DMS153 (cell line): ENCODE results near the gene ITGA2B.
"Not testable (repeated sequence)": the region's sequence is repeated elsewhere in the genome, so short reads cannot be mapped to it uniquely, and the experiment has no call there.

ENCODE experiments used
- DNase-seq: peaks from one replicate; lab custom pipeline; 2025; lab: John Stamatoyannopoulos, UW

Gene ITGA2B

DNA sequence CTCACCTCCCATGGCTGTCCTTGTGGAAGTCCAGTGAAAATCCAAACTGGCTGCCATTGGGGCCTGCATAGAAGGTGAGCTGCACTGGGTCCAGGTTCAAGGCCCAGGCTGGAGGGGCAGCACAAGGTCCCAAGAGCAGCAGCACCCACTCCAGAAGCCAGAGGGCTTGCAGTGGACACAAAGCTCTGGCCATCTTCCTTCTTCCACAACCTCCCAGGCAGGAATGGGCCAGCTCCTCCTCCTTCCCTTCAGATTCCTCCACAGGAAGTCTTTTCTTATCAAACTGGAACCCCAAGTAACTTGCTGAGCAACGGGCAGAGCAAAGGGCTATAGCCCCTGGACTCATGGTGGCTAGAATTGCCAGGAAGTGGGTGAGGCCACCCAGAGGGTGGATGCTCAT is at the start of gene ITGA2B:
Gene ITGA2B (minus strand): TSS at position 369 of the 400 bp plus-strand sequence. CDS start 176 bp downstream, at position 193.
- no peak for DNase-seq

DNA sequence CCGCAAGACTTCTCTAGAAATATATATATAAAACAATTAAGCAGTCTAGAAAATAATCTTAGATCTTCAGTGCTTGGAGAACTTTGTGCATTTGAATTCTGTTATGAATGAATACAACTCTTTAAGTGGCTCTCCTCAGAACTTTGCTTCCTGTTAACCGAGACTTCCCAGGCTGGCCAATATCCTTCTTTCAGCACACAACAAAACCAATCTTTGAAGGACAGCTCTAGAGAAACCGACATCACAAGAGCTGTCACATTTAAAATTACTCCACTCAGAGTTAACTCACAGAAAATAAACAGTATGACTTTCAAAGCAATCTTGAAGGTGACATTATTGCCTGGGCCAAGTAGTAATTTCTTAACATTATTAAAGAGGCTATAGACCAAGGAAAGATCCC is 49.7 kb upstream of the ITGA2B start:
- DNase-seq = no peak

DNA sequence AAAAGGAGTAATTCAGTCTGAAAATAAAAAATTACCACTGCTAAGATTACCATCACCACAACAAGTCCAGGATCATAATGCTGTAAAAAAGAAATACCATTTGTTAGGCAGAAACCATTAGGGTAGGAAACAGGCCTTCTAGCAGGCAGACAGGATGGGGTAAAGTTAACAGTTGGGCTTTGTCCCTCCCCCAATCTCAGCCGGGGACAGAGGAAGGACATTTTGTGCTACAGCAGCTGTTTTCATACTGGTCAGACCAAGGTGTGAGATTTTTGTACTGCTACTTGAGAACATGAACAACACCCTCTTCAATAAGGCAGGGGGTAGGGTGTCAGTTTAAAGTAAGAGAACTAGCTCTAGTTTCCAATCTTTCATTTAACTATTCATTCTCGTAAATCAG is 49.2 kb upstream of the ITGA2B start:
- no peak for DNase-seq

DNA sequence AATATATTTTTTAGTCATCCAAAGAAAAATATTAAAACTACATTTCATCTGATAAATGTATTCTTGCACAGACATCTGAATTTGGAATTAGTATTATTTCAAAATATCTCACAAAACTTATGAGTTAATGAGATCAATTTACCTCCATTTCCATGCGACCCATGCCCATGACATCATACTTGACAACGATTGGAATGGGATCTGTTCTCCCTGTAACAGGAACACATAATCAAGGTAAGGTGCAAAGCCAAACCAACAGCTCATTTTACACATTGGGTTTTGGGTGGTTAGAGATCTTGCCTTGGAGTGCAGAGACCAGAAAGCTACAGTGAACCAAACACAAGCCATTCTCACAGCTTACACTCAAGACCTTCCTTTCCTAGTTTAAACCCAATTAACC is 46.9 kb upstream of the ITGA2B start:
- no peak for DNase-seq

DNA sequence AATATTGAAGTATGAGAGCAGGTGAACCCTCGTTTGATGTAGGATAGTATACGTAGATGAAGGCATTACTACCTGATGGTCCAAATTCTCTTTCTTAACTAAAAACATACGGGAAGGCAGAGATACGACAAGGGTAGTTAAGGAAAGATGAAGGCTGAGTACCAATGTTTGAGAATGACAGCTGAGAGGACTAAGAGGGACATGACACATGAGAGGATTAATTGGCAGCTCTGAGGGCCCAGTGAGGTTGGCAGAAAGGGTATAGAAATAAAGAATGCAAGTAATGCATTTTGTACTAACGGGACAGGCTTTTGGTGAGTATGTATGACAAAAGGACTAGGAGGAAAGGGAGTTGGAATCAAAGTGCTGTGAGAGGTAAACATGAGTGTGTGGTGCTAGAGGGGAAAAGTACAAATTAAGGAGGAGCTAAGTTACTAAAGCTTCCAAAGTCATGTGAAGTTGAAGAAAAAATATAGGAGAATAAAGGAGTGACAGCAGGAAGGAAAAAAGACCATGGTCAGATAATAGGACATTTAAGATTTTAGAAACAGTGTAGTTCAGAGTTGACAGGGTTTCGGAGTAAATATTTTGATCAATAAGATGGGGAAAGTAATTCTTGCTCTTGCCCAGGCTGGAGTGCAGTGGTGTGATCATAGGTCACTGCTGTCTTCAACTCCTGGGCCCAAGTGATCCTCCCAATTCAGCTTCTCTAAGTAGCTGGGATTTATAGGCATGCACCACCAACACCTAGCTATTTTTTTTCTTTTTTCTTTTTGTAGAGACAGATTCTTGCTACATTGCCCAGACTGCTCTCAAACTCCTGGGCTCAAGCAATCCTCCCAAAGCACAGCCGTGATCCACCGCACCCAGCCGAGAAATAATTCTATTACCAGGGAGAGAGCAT is 43.1 kb upstream of the ITGA2B start:
- no peak for DNase-seq

DNA sequence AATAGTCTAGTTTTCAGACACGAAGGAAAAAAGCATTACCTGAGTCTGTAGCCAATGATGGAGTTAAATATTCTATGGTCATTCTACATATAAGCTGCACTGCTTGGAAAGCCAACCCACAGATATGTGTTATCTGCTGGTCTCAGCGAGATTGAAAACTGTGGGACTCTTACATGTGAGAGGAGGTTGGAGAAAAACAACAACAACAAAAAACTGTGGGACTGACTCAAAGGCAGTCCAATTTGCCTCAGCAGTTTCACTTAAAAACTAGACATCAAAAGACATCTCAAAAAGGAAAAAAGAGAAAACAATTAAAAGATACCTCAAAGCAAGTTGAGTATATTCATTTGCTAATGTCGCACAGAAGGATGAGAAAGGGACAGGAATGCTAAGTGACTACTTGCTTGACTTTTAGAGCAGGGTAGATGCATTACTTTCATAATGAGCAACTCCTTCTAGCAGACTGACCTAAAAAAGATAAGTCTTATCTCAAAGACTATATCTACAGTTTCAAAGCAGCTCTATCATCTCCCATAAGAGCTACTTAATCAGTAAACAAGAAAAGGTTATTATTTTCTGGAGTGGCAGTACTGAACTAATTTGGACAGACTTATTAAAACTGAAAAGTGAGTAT is 35.5 kb upstream of the ITGA2B start:
- no peak for DNase-seq

DNA sequence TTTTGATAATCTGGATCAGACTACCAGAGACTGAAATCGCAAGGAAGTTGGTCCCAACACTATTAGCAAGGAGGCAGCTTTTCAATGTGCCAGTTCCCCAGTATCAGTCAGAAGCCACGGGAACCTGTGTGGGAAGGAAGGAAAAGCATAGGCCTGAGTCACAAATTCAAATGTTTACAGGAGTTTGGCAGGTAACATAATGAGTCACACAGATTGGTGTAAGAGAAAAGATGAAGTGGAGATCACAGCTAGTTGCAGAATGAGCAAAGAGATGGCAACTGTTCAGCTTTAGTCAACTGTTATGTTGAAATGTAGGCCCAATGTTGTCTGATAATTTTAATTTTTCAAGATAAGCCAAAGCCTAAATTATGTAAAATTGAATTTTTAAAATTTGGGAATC is 28.1 kb upstream of the ITGA2B start:
- DNase-seq = no peak

DNA sequence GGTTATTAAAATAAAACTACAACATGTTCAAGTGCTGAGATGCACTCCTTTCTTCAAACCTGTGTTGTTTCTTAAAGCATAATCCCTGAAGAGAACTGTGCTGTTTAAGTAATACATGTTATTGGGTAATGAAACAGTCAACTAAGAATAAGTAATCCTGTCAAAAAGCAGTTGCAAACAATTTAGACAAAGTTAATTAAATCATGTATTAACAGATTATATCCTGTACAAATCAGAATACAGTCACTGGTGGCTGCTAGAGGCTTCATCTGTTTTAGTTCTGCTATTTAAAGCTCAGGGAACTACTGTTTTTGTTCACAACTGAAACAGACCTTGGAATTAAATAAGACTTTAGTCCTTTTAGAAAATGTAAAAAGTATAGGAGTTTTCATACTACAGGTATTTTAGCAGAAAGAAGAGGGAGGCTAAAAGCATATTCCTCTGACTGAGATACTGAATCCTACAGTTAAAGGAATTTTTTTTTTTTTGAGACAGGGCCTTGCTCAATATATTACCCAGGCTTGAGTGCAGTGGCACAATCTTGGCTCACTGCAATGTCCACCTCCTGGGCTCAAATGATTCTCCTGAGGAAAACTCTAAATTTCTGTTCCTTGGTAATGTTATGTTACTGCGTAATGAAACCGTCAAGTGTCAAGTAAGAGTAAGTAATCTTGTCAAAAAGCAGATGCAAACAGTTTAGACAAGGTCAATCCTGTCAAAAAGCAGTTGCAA is 27.3 kb upstream of the ITGA2B start:
- DNase-seq = no peak

DNA sequence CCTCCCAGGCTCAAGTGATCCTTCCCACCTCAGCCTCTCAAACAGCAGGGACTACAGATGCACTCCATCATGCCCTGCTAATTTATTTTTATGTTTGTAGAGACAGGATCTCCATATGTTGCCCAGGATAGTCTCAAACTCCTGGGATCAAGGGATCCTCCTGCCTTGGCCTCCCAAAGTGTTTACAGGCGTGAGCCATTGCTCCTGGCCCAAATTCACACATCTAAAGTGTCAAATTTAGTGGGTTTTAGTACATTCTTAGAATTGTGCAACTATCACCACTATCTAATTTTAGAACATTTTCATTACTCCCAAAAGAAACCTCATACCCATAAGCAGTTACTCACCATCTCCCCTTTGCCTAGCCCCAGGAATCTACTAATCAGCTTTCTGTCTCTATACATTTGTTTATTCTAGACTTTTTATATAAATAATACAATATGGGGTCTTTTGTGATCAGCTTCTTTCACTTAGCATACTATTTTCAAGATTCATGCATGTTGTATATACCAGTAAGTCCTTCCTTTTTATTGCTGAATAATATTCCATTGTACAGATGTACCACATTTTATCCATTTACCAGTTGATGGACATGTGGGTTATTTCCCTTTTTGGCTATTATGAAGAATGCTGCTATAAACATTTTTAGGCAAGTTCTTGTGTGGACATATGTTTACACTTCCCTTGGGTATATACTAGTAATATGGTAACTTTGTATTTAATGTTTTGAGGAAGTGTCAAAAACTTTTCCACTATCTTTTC is 25.1 kb upstream of the ITGA2B start:
- no peak for DNase-seq

DNA sequence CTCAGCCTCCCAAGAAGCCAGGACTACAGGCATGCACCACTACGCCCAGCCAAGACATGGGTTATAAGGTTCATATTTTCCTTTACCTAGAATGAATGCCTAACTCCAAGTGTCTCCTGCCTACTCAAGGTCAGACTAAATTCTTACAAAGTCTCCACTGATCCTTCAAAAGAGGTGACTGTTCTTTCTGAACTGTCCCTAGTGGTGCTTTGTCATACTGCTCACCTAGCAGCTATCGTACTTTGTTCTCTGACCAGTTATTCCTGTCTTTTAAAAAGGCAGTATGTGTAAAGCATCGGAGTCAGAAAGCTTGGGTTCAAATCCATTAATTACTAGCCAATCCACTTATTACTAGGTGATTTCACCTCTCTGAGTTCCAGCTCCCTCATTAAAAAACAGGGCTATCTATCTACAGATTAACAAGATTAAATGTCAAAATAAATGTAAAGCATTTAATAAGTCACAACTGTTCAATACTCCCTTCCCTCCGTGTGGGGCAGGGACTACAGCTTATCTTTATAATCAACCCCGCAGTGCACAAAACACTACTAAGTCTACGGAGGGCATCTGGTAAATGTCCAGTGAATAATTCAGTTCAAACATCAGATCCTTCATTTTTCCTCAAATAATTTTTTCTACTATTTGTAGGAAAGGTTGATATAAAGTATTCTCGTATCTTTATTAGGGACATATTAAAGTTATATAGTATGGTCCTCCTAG is 20.0 kb upstream of the ITGA2B start:
- no peak for DNase-seq

DNA sequence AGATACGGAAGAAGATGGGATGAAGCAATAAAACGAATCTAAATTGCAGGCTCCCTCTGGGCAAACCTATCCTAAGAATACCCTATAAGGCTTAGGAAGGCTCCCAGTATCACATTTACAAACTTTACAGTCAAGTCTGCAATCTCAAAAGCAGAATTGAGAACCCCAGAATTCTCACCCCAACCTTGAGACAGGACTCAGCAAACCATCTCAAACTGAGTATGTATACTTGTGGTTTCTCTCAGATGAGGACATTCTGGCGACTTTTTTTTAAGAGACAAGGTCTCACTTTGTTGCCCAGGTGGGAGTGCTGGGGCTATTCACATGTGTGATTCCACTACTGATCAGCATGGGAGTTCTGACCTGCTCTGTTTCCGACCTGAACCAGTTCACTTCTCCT is 19.3 kb upstream of the ITGA2B start:
- DNase-seq = no peak

DNA sequence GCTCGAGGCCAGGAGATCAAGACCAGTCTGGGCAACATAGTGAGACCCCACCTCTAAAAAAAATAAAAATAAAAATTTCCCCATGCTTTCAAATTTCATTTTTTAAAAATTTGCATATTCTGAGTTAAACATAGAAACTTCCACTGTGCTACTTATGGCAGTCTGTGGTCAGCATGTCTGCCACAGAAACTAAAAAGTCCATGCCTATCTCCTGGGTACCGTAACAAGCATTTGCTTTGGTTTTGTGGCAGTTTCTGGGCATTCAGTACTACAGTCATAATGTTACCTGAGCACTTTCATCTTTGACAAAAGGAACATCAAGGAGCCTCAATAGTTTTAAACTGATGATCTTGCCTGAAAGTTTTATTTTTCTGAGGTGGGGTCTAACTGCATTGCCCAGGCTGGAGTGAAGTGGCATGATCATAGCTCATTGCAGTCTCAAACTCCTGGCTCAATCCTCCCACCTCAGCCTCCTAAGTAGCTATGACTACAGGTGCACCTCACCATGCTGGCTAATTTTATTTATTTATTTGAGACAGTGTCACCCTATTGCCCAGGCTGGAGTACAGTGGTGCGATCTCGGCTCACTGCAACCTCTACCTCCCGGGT is 13.2 kb upstream of the ITGA2B start:
- no peak for DNase-seq

DNA sequence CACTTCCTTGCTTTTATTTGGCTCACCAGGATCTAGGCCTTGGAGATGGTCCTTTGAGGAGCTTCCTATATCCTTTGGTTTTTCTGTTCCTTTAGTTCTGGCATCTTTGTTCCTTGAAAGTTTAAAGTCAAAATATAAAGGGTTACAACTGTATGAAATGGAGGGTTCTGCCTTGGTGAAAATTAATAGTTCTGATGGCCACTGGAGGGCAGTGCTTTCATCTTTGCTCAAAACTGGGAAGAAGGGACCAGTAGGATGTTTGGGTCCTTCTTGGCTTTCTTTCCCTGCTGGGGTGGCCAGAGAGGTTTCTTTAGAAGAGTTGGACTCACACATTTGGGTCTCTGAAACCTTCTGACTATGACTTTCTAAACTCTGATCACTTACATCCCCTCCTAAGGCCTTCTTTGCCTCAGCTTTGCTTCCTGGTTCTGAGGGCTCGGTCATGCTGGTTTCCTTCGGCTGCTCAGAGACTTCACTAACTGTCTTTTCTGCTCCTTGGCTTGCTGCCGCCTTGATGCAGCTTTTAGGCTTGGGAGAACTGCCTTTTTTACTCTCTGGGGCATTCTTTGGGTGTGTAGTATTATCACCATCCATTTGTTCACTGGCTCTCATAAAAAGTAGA is 10.9 kb upstream of the ITGA2B start:
- DNase-seq = no peak

DNA sequence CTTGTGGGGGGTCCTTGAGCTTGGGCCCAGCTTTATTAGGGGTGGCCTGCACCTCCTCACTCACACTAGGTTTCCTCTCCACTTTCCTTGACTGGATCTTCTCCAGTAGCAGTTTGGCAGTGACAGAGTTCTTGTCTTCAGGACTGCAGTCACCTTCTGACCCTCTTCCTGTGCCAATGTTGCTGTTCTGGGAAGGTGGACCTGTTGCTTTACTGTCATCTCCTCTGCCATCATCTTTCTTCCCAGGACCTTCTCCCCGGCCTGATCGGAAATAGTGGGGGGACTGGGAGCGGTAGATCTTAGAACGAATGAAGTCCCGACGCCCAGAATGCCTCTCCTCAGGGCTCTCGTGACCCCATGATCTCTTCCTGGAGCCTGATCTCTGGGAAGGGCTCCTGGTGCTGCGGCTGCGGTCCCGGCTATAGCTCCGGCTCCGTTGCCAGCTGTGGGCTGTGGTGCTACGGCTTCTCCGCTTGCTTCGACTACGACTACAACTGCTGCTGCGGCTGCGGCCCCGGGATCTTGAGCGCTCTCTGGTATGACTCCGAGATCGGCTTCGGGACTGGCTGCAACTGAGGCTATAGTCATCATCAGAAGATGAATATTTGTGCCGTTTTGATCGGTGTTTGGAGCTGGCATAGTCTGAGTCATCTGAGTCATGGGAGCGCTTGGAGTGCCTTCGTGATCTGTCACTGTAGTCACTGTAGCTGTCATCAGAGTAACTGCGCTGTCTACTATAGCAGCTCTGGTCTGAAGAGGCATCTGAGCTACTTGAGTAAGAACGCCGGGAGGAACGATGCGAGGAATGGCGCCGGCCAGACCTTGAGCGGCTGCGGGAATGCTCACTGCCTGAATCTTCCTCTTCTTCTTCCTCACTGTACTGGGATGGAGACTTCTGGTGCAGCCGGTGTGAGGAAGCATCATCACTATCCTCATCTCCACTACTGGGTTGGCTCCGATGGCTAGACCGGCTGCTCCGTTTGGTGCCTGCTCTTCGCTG is 9.5 kb upstream of the ITGA2B start:
- no peak for DNase-seq

DNA sequence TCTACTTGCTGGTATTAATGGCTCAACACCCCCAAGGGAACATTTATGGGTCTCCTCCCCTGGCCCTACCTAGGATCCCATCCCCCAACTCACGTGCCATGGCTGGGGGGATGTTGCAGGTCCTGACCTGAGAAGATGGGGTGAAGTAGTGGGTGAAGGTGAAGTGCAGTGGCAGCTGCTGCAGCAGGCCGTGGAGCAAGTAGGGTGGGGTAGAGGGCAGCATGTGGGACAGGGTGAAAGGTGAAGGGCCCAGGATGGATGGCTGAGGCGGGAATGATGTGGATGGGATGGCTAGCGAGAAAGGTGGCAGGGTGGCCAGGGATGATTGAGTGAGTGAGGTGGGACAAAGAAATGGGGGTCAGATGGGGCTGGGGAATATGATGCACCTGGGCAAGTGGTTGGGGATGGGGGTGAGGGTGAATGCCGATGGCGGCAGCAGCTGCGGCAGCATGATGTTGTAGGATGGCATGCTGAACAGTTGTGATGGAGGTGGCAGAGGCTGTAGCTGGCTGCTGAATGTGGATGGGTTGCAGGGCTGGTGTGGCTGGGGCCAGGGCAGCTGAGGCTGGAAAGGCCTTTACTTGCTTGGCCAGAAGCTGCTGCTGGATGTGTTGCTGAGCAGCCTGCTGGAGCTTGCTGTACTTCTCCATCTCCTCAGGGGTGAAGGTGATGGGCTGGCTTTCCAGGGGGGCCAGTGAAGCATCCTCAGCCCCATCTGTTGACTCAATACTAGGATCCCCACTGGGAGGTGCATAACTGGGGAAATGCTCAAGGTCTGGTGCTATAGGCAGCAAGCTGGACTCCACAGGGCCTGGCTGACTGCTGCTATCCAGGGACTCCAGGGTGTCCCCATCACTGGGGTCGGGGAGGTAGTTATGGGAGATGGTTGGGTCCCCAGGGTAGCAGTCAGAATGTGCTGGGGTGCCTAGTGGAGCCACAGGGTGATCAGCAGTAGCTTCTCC is 8.3 kb upstream of the ITGA2B start:
- DNase-seq = no peak

DNA sequence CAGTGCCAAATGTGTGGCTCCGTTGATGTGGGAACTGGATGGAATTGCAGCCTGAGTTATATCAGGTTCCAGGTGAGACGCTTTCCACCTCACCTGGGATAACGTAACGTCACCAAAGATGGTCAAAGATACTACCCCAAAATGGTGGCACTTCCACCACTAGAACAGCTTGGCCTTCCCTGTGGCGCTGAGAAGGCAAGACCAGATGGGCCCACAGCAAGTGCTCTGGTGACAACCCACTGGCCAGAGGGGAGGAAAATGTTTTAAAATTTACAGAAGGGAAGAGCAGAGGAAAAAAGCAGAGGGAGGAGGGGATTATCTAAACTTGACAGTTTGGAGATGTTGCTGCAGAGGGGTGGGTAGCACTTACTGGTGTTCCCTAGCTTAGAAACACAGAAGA is 7.5 kb upstream of the ITGA2B start:
- no peak for DNase-seq

DNA sequence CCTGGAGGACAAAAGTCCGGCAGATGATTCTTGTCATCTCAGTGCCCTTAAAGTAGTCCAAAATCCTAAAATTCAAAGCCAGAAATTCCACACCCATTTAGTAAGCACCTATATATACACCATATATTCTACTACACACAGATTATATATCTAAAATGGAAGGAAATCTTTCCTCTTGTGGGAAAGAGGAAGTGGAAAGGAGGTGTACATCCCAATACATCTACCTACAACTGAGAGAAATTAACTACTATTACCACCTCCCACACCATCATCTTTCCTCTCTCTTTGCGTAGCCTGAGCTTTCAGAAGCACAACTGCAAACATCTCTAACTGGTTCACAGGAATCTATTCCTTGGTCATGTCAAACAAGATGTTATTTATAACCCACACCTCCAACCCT is 5.4 kb upstream of the ITGA2B start:
- no peak for DNase-seq

DNA sequence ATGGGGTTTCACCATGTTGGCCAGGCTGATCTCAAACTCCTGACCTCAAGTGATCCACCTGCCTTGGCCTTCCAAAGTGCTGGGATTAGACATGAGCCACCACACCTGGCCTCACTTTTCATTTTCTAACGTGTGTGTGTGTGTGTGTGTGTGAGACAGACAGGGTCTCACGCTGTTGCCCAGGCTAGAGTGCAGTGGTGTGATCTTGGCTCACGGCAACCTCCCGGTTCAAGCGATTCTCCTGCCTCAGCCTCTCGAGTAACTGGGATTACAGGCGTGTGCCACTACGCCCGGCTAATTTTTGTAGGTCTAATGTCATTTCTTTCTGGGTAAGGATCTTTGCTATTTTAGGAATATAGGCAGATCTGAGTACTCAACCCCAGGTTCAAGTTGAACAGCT is 4.7 kb upstream of the ITGA2B start:
- DNase-seq = not testable (repeated sequence)
